Hepatocyte (in vitro differentiated cells): ENCODE data around the gene EEFSEC. TPM values are rescaled to one million over a fixed set of nuclear protein-coding genes. Genes with fewer than 3 reads are reported as not detected.

ENCODE experiments used
- DNase-seq: peaks from one replicate; pipeline ENCODE4 v3.0.0-alpha.2; 2016; ENCODE audit warnings: low spot score
- H2AFZ ChIP-seq: fragments of 200-600 bp; sonication (generic); 2 replicates; pipeline ENCODE4 v1.6.0; 2016; ENCODE audit warnings: antibody characterized with exemption, mild to moderate bottlenecking
- H3K27ac ChIP-seq: fragments of 200-600 bp; sonication (generic); 2 replicates; pipeline ENCODE4 v1.5.1; 2016; ENCODE audit warnings: mild to moderate bottlenecking
- H3K27me3 ChIP-seq: fragments of 200-600 bp; sonication (generic); 2 replicates; pipeline ENCODE4 v1.6.1; 2016
- H3K36me3 ChIP-seq: fragments of 200-600 bp; sonication (generic); replicated peaks from 2 replicates; pipeline ENCODE4 v1.5.1; 2016; ENCODE audit warnings: low read depth; ENCODE audit not compliant: insufficient read depth
- H3K4me1 ChIP-seq: fragments of 200-600 bp; sonication (generic); 2 replicates; pipeline ENCODE4 v1.5.1; 2016; ENCODE audit warnings: mild to moderate bottlenecking, moderate library complexity; ENCODE audit not compliant: insufficient read depth
- H3K4me2 ChIP-seq: fragments of 200-600 bp; sonication (generic); 2 replicates; pipeline ENCODE4 v1.6.0; 2016
- H3K4me3 ChIP-seq: fragments of 200-600 bp; sonication (generic); 2 replicates; pipeline ENCODE4 v1.5.1; 2016; ENCODE audit warnings: mild to moderate bottlenecking
- H3K79me2 ChIP-seq: fragments of 200-600 bp; sonication (generic); 2 replicates; pipeline ENCODE4 v1.6.0; 2017; ENCODE audit warnings: mild to moderate bottlenecking
- H3K9me2 ChIP-seq: fragments of 200-600 bp; sonication (generic); replicated peaks from 2 replicates; pipeline ENCODE4 v1.6.0; 2017; ENCODE audit warnings: mild to moderate bottlenecking; ENCODE audit not compliant: insufficient read depth
- H3K9me3 ChIP-seq: fragments of 200-600 bp; sonication (generic); 2 replicates; pipeline ENCODE4 v1.5.1; 2016; ENCODE audit warnings: low read depth, mild to moderate bottlenecking
- H4K20me1 ChIP-seq: fragments of 200-600 bp; sonication (generic); 2 replicates; pipeline ENCODE4 v1.6.0; 2016; ENCODE audit warnings: mild to moderate bottlenecking; ENCODE audit not compliant: insufficient read depth, poor library complexity, severe bottlenecking
- EZH2 ChIP-seq: fragments of 200-600 bp; sonication (generic); IDR thresholded peaks from 2 replicates; pipeline ENCODE4 v1.6.1; 2016; ENCODE audit warnings: antibody characterized with exemption, mild to moderate bottlenecking, borderline replicate concordance
- EZH2phosphoT487 ChIP-seq: fragments of 200-600 bp; sonication (generic); IDR thresholded peaks from one replicate; pipeline ENCODE4 v1.6.1; 2018; ENCODE audit warnings: antibody characterized with exemption, mild to moderate bottlenecking, low read depth, moderate library complexity; ENCODE audit not compliant: unreplicated experiment, severe bottlenecking
- WGBS: methylation state at CpG from one replicate; pipeline ENCODE4 v1.1.6; 2016; ENCODE audit warnings: low lambda C conversion rate; ENCODE audit errors: missing lambda C conversion rate; 5-methylcytosine and 5-hydroxymethylcytosine counted together
- polyA plus RNA-seq: library from polyadenylated mRNA; unstranded; fragments of >200 nt; fragmentation: Nextera tagmentation; extraction: Ambion mirVana; gene quantifications from 2 replicates; pipeline ENCODE4 v1.2.1, GENCODE V29; 2016
- total RNA-seq: library from RNA; depleted of rRNA; stranded (reverse); fragments of >200 nt; gene quantifications from 2 replicates; pipeline ENCODE4 v1.2.3, GENCODE V29; 2014
- TF ChIP-seq, protein P1 (sequence below): fragments of 200-600 bp; sonication (generic); IDR thresholded peaks from 2 replicates; pipeline ENCODE4 v1.5.1; 2016; ENCODE audit warnings: antibody characterized with exemption, mild to moderate bottlenecking; ENCODE audit not compliant: poor library complexity

Gene EEFSEC
- total and polyA plus RNA-seq, 2 experiments from 2014 or later, result 9.8 to 17.5 TPM

DNA sequence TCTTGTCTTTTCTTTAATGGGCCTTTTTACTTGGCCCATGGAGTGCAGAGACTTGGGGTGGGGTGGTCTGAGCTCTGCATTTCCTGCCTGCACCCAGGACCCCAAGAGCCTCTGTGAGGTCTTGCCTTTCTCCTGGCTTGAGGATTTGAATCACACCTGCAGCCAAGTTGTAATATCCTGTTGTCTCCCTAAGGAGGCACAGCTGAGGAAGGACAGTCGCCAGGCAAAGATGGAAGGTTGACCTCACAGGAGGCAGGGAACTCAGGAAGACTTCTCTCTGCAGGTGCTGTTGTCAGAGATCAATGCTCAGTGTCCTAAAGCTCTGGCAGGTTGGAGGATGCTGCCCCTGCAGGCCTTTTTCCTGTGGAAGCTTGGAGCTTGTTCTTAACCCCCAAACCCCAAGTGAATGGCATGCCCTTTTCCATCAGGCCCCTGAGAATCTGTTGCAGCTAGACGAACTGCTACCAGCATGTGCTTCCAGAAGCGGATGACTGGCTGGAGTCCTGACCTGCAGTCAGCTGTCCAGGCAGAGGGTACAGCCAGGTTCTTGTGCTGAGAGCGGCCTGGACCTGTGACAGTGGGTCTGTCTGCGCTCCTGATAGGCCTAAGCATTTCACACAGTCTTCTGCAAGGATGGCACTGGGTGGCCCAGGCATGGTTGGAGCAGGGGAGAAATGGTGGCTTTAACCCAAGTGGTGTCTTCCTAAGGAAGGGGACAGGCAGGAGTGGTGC is 120.0 kb downstream of the EEFSEC start:
- DNase-seq, result no peak
- Histone ChIP-seq H3K9me2 (no peaks in the 10 kb centered on the region), H3K4me3 (no peak overlapping the region), H3K27ac (no peak overlapping the region), H3K36me3 (no peaks in the 10 kb centered on the region), H4K20me1 (no peaks in the 10 kb centered on the region), H3K27me3 (no peaks in the 10 kb centered on the region), H3K9me3 (no peaks in the 10 kb centered on the region), H3K4me2 (no peak overlapping the region), H3K79me2 (no peaks in the 10 kb centered on the region), H2AFZ (no peak overlapping the region), H3K4me1 (peaks cover 19% of the 10 kb centered on the region)
- WGBS, result 84% methylated on average over 5 of the region's 5 CpGs
- TF ChIP-seq, protein P1, sequence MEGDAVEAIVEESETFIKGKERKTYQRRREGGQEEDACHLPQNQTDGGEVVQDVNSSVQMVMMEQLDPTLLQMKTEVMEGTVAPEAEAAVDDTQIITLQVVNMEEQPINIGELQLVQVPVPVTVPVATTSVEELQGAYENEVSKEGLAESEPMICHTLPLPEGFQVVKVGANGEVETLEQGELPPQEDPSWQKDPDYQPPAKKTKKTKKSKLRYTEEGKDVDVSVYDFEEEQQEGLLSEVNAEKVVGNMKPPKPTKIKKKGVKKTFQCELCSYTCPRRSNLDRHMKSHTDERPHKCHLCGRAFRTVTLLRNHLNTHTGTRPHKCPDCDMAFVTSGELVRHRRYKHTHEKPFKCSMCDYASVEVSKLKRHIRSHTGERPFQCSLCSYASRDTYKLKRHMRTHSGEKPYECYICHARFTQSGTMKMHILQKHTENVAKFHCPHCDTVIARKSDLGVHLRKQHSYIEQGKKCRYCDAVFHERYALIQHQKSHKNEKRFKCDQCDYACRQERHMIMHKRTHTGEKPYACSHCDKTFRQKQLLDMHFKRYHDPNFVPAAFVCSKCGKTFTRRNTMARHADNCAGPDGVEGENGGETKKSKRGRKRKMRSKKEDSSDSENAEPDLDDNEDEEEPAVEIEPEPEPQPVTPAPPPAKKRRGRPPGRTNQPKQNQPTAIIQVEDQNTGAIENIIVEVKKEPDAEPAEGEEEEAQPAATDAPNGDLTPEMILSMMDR, result no peak

DNA sequence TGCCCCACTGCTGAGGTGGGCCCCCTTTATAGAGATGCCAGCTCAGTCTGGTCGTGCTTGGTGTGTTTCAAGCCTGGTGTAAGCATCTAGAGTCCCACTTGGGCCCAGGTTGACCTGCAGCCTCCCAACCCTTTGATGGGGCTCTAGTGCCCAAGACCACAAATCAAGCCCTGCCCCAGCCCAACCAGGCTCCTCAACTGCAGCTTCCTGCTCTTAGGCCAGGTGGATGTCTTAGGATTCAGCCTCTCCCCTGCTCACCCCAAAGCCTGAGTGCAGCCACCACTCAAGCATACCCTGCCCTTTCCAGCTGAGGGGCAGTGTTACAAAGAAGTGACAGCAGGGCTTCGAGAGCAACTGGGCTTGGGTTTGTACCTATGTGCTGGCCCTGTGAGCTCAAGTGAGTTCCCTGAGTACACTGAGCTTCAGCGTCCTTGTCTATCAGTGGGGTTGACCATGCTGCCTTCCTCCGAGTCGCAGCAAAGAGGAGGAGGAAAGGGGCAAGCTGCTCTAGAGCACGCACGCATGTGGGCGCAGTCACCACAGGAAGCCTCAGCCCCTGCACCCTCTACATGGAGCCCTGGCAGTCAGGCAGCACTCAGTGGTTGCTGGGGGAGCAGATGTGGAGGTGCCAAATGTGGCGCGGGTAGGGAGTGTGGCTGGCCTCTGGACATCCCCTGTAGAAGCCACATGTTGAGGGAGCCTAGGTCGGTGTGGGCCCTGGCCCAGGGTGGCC is 120.7 kb downstream of the EEFSEC start:
- H3K27me3 ChIP-seq, result no peaks in the 10 kb centered on the region
- H3K4me1 ChIP-seq, result peaks cover 23% of the 10 kb centered on the region
- no peaks in the 10 kb centered on the region for H3K9me3 ChIP-seq
- H3K36me3 ChIP-seq, result no peaks in the 10 kb centered on the region
- no peak overlapping the region for H3K4me3 ChIP-seq
- no peaks in the 10 kb centered on the region for H3K79me2 ChIP-seq
- no peak overlapping the region for H3K4me2 ChIP-seq
- no peak for DNase-seq
- TF ChIP-seq, protein P1, result no peak
- TF ChIP-seq EZH2 (no peak), EZH2phosphoT487 (no peak)
- no peak overlapping the region for H2AFZ ChIP-seq
- no peaks in the 10 kb centered on the region for H4K20me1 ChIP-seq
- no peaks in the 10 kb centered on the region for H3K9me2 ChIP-seq
- H3K27ac ChIP-seq, result no peak overlapping the region
- WGBS, result 92% methylated on average over 11 of the region's 11 CpGs

DNA sequence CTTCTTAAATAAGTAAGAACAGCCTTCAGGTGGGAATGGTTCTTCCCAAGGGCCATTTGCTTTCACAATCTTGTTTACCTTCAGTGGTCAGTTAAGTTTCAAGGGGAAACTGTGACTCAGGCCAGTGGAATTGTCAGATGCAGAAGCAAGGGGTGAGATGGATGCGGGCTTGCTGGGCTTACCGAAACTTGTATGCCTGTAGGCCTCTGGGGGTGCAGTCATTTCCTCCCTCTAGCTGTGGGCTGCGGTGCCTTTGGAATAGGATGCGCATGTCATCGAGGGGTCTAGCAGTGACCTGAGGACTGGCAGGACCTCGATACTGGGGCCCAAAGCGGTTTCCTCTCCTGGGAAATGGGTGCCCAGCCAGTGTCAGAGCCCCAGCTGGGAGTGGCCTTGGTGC is 121.6 kb downstream of the EEFSEC start:
- Histone ChIP-seq H3K4me2 (no peak overlapping the region), H3K9me3 (no peaks in the 10 kb centered on the region), H3K27me3 (no peaks in the 10 kb centered on the region), H4K20me1 (no peaks in the 10 kb centered on the region), H3K79me2 (no peaks in the 10 kb centered on the region), H3K4me3 (no peak overlapping the region), H3K27ac (no peak overlapping the region), H3K9me2 (no peaks in the 10 kb centered on the region), H3K36me3 (no peaks in the 10 kb centered on the region), H2AFZ (no peak overlapping the region), H3K4me1 (peaks cover 30% of the 10 kb centered on the region)
- no peak for DNase-seq
- 89% methylated on average over 7 of the region's 7 CpGs for WGBS
- TF ChIP-seq EZH2phosphoT487 (no peak), EZH2 (no peak)
- TF ChIP-seq, protein P1, result no peak
